Thoracic aorta (tissue), 2 donors: Measurements from ENCODE around the gene EFL1. TPM values are rescaled to one million over a fixed set of nuclear protein-coding genes. Genes with fewer than 3 reads are reported as not detected.
A peak's percentile ranks its signal among the peaks of the same experiment; 100 is the strongest.

ENCODE experiments used
- ATAC-seq: fragments of 150-250 bp; one replicate; pipeline ENCODE4 v1.8.0; 2017; ENCODE audit warnings: low read depth; ENCODE audit not compliant: insufficient number of reproducible peaks, low FRiP score
- DNase-seq: peaks from one replicate; pipeline ENCODE4 v3.0.0-alpha.2; 2020; ENCODE audit warnings: low spot score
- H3K27ac ChIP-seq, 2 donors: fragments of 200-600 bp; sonication (generic); 1 replicate in 1 of 2; 2 replicates in 1 of 2; pipeline ENCODE4 v1.5.1; 2016; ENCODE audit warnings: mild to moderate bottlenecking in 2 of 2, moderate library complexity in 2 of 2
- H3K27me3 ChIP-seq: fragments of 200-600 bp; sonication (generic); replicated peaks from 2 replicates; pipeline ENCODE4 v1.6.0; 2016; ENCODE audit warnings: mild to moderate bottlenecking; ENCODE audit not compliant: insufficient read depth
- H3K36me3 ChIP-seq: fragments of 200-600 bp; sonication (generic); one replicate; pipeline ENCODE4 v1.5.1; 2016
- H3K4me1 ChIP-seq, 2 donors: fragments of 200-600 bp; sonication (generic); 1 replicate in 1 of 2; 2 replicates in 1 of 2; pipeline versions ENCODE4 v1.5.1 to v1.6.0; 2016; ENCODE audit warnings: low read depth in 2 of 2, mild to moderate bottlenecking in 1 of 2; ENCODE audit not compliant: control insufficient read depth in 1 of 2
- H3K4me3 ChIP-seq: fragments of 200-600 bp; sonication (generic); 2 replicates; pipeline ENCODE4 v1.5.1; 2016; ENCODE audit warnings: mild to moderate bottlenecking
- H3K9me3 ChIP-seq: fragments of 200-600 bp; sonication (generic); 2 replicates; pipeline ENCODE4 v1.5.1; 2016
- total RNA-seq, 2 donors: library from RNA; depleted of rRNA; stranded (reverse); fragments of >200 nt; gene quantifications; one replicate each; pipeline versions ENCODE4 v1.1.0 to v1.2.3, GENCODE V29; 2016
- TF ChIP-seq, protein P1 (sequence below): fragments of 200-600 bp; sonication (generic); IDR thresholded peaks from one replicate; pipeline ENCODE4 v1.5.1; 2019; ENCODE audit warnings: antibody characterized with exemption

Gene EFL1
- total RNA-seq, 2 donors from 2014 or later, result 9.2 to 20.2 TPM

DNA sequence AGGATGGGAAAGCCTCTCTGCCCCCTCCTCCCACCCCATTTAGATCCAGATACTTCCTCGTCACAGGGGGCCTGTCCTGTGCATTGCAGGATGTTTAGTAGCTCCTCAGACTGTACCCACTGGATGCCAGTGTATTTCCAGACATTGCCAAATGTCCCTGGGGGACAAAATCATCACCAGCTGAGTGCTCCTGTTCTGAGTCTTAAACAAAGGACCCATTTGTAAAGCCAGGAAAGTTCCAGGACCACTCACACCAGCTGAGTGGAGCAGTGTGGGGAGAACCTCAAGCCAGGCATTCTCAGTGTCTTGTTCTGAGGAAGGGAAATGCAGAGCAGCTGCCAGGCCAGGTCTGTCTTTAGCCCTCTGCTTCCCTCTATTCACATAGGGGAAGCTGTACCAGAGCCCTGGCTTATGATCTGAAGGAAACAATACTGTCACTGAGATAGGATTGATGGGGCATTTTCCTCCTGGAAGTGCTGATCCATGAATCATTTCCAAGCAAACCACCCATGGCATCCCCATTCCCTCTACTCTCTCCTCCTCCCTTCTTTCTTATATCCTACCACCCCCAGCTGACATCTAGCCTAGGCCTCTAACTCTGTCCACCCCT lies 149.3 kb downstream of the EFL1 start:
- ATAC-seq, result no peak

DNA sequence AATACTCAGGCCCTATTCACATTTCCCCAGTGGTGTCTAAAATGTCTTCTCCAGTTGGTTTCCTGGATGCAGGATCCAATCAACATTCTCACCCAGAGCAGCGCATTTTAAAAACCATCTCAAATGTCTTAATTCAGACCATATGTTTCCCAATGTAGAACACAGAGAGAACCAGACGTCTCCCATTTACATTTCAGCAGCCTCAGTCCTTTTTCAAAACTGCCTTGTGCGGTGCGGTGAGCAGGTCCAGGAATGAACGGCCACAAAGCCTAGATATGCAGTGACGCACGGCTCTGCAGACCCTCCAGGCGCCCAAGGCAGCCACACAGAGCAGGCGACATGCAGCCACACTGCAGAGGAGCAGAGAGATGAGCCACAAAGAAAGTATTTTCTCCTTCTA lies 150.6 kb downstream of the EFL1 start:
- no peaks in the 10 kb centered on the region for H3K36me3 ChIP-seq
- DNase-seq, result no peak
- H3K4me3 ChIP-seq, result no peak overlapping the region
- H3K27me3 ChIP-seq, result no peaks in the 10 kb centered on the region
- TF ChIP-seq, protein P1, sequence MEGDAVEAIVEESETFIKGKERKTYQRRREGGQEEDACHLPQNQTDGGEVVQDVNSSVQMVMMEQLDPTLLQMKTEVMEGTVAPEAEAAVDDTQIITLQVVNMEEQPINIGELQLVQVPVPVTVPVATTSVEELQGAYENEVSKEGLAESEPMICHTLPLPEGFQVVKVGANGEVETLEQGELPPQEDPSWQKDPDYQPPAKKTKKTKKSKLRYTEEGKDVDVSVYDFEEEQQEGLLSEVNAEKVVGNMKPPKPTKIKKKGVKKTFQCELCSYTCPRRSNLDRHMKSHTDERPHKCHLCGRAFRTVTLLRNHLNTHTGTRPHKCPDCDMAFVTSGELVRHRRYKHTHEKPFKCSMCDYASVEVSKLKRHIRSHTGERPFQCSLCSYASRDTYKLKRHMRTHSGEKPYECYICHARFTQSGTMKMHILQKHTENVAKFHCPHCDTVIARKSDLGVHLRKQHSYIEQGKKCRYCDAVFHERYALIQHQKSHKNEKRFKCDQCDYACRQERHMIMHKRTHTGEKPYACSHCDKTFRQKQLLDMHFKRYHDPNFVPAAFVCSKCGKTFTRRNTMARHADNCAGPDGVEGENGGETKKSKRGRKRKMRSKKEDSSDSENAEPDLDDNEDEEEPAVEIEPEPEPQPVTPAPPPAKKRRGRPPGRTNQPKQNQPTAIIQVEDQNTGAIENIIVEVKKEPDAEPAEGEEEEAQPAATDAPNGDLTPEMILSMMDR, result no peak
- H3K27ac ChIP-seq, result no peak overlapping the region
- no peak for ATAC-seq
- H3K9me3 ChIP-seq, result no peaks in the 10 kb centered on the region
- H3K4me1 ChIP-seq, result no peaks in the 10 kb centered on the region

More for the DNA sequence above, 149.3 kb downstream of the EFL1 start:
- H3K27me3 ChIP-seq, result no peaks in the 10 kb centered on the region
- H3K27ac ChIP-seq, result no peak overlapping the region
- TF ChIP-seq, protein P1, result no peak
- DNase-seq, result no peak
- no peaks in the 10 kb centered on the region for H3K9me3 ChIP-seq
- H3K4me1 ChIP-seq, result no peaks in the 10 kb centered on the region
- H3K36me3 ChIP-seq, result no peaks in the 10 kb centered on the region
- H3K4me3 ChIP-seq, result no peak overlapping the region

DNA sequence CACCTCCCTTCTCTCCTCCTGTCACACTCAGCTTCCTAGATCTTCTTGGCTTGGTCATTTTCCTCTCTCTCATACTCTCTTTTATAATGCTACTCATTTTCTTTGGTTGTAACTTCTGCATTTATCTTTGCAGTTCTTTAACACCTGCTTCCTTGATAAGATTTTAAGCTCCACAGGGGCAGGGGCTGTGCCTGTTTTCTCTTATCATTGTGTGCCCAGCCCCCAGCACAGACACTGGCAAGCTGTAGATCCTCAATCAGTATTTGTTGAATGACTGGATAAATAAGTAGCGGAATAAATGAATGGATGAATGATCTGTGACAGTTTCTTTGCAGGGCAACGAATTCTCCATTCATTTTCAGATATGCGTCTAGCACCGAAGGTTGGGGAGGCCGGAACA lies 152.4 kb downstream of the EFL1 start:
- Histone ChIP-seq H3K4me1 (no peaks in the 10 kb centered on the region), H3K36me3 (no peaks in the 10 kb centered on the region), H3K27me3 (no peaks in the 10 kb centered on the region), H3K4me3 (no peak overlapping the region), H3K27ac (no peak overlapping the region), H3K9me3 (no peaks in the 10 kb centered on the region)
- no peak for ATAC-seq
- TF ChIP-seq, protein P1, result no peak
- DNase-seq, result no peak

DNA sequence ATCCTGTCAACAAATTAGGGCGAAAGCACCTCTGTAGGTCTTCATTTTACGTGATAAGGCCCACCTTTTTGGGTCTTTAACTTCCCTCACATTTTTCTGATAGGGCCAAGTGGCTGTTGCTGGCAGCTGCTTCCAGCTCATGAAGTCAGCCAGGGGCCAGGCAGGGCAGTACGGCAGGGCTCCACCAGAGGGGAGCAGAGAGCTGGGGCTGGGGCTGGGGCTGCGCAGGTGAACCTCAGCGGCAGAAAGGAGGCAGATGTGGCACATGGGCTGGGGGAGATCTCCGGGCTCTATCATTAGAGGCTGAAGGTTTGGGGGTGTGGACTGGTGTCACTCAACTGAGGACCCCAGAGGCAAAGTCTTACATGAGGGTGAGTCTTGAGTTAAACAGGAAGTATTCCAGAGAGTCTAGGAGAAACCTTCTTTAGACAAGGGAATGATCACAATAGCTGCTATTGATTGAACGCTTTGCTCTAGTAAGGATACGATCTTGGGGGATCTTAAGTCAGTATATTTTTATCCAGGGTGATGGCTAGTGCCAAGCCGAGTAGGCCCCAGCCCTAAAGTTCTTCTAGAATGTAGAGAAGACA lies 153.9 kb downstream of the EFL1 start:
- DNase-seq (no peak), ATAC-seq (no peak)

DNA sequence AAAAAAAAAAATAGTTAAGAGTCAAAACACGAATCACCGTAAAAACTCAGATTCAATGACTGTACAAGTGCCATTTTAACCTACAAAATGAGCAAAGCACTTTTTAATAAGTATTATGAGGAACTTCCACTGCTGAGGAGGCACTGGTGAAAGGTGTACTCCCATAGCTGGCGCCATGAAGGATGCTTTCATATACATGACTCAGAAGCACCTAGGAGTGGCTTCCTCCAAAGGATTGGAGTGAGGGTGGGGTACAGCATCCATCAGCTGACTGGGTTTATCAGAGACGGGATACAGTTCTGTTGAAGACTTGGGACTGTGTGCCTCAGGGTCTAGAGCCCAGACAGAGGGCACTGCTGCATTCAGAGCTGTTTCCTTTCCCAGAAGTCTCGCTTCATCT lies 155.9 kb downstream of the EFL1 start:
- Histone ChIP-seq H3K27ac (no peak overlapping the region), H3K9me3 (no peaks in the 10 kb centered on the region), H3K4me3 (no peak overlapping the region), H3K27me3 (no peaks in the 10 kb centered on the region), H3K36me3 (no peaks in the 10 kb centered on the region), H3K4me1 (no peaks in the 10 kb centered on the region)
- ATAC-seq (no peak), DNase-seq (no peak)
- TF ChIP-seq, protein P1, result no peak

More for the DNA sequence above, 153.9 kb downstream of the EFL1 start:
- Histone ChIP-seq H3K4me3 (no peak overlapping the region), H3K4me1 (no peaks in the 10 kb centered on the region), H3K36me3 (no peaks in the 10 kb centered on the region), H3K9me3 (no peaks in the 10 kb centered on the region), H3K27me3 (no peaks in the 10 kb centered on the region), H3K27ac (no peak overlapping the region)
- TF ChIP-seq, protein P1, result peak; percentile 38
